Medulla oblongata (tissue), 1 donor: ENCODE measurements around the gene ESPNL.
"Not testable (repeated sequence)": the region's sequence is repeated elsewhere in the genome, so short reads cannot be mapped to it uniquely, and the experiment has no call there.

Source experiments
- DNase-seq: peaks from one replicate; pipeline ENCODE4 v3.0.0-alpha.2; 2015; ENCODE audit errors: extremely low spot score

Gene ESPNL

DNA sequence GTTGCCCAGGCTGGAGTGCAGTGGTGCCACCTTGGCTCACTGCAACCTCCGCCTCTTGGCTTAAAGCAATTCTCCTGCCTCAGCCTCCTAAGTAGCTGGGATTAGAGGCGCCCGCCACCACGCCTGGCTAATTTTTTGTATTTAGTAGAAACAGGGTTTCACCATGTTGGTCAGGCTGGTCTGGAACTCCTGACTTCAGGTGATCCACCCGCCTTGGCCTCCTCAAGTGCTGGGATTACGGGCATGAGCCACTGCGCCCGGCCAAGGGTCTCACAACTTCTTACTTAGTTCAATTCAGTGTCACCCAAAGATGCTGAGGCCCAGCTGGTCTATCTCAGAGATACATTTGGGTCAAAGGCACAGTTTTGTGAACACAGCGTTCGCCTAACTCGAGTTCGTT lies 15.6 kb downstream of the ESPNL start:
- DNase-seq: not testable (repeated sequence)

GRCh38 chr2:238116298-238117198 lies 16.4 kb downstream of the ESPNL start:
- no peak for DNase-seq

DNA sequence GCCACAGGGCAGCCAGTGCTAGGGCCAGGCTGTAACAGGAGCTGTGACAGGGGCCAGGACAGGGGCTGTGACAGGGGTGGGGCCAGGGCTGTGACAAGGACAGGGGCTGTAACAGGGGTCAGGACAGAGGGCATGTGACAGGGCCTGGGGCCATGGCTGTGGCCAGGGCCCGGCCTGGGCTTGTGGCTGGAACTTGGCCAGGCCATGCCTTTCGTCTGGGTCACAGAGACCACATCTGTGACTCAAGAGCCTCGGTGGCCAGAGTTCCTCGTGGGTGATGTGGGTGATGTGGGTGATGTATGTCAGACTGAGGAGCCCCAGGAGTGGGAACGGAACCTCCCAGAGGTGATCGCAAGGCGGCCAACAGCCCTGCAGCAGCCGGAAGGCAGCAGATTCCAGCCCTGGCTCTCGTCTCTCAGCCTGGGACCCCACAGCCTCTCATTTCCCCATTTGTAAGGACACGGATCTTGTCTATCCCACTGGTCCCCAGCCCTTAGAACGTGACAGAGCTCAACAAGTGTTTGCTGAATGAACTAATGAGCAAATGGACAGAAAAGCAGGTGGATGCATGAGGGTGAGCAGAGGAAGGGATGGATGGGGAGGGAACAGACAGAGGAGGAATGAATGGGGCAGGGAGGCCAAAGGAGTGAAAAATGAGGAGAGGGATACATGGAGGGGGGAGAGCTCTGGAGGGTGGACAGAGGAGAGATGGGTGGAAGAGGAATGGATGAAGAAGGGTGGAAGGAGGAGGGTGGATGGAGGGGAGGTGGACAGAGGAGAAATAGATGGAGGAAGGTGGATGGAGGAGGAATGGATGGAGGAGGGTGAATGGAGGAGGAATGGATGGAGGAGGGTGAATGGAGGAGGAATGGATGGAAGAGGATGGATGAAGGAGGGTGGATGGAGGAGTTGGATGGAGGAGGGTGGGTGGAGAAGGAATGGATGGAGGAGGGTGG lies 17.3 kb downstream of the ESPNL start:
- no peak for DNase-seq

DNA sequence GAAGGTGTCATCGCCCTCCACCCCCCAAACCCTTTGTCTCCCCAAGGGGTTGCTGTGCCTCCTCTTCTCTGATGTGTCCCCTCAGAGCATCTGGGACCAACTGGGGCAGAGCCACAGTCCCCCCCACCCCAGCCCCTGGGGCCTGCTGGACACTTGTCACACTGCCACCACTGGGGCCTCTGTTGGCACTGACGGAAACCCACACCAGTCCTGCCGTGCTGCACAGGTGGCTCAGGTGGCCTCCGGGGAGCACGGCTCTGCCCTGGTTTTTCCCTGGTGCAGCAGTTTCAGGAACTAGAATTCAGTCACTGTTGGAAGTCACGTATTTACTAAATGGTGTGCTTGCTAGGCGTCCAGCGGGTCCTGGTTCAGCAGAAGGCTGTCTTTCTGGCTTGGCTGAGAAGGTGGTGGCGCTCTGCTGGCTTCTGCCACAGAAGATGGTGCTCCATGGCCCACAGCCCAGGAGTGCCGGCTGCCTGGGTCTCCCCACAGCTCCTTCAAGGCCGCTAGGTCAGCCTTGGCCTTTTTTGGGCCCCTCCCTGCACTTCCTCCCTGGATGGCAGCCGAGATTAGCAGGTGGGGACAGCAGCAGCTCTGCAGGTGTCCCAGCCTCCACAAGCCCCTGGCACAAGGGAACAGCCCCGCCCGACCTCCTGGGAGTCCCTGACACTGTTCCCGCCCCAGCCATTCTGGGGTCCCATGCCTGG lies 19.8 kb downstream of the ESPNL start:
- no peak for DNase-seq

- no peak for DNase-seq
Measured at GRCh38 chr2:238120463-238121298, 20.5 kb downstream of the ESPNL start.

DNA sequence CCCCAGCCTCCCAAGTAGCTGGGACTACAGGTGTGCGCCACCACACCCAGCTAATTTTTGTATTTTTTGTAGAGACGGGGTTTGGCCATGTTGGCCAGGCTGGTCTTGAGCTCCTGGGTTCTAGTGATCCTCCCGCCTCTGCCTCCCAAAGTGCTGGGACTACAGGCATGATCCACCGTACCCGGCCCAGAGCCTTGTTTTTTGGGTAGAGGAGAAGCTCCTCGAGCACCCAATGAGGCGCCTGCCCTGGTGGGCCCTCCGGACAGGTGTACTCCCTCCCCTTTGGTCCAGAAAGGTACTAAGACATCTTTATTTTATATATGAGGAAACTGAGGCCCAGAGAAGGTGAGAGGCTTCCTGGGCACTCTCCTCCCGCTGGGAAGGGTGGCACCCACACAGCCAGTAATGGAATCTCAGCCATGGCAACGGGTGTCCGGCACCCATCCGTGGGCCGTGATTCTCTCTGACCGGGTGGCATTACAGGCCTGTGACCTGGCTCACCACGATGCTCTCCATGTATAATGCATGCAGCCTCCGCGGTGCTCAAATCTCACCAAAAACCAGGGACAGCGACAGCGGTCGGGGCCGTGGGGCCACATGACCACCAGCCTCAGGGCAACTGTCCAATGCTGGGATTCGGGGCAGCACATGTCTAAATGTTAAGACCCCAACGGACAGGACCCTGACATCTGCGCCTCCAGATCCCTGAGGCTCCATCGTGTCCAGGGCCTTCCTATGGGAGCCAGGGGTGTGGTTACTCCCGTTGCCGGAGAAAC lies 21.6 kb downstream of the ESPNL start:
- DNase-seq: no peak

DNA sequence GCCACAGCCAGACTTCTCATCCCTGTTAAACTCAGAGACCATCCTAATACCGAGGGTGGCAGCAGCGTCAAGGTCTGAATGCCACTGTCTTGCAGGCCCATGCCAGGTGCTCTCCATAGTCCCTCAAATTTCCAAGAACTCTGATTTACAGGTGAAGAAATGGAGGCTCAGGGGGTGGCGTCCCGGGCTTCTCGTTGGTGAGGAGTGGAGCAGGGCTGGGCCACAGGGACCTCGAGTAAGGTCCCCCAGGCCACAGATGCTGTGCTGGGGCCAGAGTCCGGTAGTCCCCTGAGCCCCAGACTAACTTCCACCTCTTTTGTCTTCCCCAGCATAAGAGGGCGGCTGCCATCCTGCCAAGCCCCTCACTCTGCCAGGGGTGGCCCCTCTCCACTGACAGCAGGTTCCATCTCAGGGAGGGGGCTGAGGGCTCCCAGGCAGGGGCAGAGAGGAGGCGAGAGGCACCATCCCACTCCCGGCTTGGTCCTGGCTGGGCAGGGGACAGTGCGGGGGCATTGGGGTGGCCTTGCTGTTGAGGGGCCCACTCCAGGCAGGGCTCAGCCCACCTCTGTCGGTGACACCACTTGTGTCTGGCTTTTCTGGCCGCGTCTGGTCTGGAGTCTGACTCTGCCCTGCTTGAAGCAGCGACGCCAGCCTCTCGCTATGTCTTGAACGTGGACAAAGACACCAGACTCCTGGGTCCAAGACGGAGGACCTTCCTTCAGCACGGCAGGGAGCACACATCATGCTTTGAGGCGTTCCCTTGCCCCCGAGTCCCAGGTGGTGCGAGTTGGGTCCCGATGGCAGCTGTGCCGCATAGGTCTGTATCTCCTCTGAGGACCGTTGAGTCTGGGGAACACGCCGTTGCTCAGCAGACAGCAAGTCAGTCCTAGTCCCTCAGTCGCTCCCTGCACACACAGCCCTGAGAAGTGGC lies 22.4 kb downstream of the ESPNL start:
- no peak for DNase-seq

DNA sequence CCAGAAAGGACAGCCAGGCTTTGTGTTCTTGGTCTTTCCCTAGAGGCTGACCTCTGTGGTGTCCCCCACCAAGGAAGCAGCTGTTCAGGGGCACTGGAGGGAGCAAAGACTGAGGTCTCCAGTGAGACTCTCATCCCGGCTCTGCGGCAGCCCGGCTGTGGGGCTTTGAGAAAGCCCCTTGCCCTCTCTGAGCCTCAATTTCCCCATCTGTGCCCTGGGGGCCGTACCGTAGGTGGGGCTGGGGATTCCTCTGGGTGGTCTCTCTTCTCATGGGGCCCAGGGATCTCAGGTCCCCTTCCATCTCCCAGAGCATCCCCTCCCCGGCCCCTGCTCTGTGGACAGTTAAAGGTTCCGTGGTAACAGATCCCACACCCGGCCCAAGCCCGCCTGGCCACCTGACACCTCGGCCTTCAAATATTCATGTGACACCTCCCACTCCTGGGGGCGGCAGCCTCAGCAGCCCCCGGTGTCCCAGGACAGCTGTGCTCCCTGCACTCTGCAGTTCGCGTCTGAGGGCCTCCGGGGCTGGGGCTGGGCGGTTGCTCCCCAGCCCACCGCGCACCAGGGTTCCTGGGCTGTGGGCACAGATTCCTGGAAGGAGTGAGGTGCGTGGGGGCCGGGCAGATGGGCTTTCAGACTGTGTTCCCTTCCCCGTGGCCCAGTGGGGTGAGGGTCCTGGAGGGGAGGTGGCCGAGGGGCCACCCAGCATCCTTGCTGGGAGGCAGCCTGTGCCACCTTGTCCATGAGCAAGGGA lies 23.3 kb downstream of the ESPNL start:
- DNase-seq: no peak

GRCh38 chr2:238123991-238124470 lies 23.9 kb downstream of the ESPNL start:
- no peak for DNase-seq

DNA sequence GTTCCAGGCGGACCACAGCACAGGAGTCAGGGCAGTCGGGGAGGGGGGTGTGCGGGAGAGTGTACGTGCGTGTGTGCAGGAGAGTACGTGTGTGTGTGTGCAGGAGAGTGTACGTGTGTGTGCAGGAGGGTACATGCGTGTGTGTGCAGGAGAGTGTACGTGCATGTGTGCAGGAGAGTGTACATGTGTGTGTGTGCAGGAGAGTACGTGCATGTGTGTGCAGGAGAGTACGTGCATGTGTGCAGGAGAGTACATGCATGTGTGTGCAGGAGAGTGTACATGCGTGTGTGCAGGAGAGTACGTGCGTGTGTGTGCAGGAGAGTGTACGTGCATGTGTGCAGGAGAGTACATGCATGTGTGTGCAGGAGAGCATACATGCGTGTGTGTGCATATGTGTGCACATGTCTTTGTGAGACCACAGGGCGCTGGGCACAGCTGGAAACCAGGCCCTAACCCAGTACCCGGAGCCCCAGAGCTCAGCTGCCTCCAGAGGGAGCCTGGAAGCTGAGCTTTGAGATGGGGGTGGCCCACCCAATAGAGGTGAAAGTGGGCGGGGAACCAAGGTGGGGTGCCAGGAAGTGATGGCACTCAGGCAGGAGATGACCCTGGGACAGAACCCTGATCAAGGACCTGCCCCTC lies 24.5 kb downstream of the ESPNL start:
- no peak for DNase-seq

- DNase-seq: no peak
Measured at GRCh38 chr2:238125127-238125885, 25.2 kb downstream of the ESPNL start.

- no peak for DNase-seq
Measured at GRCh38 chr2:238126338-238126737, 26.2 kb downstream of the ESPNL start.

DNA sequence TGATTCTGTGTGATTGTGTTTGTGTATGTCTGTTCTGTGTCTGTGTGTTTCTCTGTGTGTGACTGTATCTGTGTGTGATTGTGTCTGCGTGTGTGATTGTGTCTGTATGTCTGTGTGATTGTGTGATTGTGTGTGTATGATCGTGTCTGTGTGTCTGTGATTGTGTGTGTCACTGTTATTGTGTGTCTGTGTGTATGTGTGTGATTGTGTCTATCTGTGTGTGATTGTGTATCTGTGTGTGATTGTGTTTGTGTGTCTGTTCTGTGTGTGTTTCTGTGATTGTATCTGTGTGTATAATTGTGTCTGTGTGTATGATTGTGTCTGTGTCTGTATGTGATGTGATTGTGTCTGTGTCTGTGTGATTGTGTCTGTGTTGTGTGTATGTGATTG lies 26.6 kb downstream of the ESPNL start:
- DNase-seq: no peak

DNA sequence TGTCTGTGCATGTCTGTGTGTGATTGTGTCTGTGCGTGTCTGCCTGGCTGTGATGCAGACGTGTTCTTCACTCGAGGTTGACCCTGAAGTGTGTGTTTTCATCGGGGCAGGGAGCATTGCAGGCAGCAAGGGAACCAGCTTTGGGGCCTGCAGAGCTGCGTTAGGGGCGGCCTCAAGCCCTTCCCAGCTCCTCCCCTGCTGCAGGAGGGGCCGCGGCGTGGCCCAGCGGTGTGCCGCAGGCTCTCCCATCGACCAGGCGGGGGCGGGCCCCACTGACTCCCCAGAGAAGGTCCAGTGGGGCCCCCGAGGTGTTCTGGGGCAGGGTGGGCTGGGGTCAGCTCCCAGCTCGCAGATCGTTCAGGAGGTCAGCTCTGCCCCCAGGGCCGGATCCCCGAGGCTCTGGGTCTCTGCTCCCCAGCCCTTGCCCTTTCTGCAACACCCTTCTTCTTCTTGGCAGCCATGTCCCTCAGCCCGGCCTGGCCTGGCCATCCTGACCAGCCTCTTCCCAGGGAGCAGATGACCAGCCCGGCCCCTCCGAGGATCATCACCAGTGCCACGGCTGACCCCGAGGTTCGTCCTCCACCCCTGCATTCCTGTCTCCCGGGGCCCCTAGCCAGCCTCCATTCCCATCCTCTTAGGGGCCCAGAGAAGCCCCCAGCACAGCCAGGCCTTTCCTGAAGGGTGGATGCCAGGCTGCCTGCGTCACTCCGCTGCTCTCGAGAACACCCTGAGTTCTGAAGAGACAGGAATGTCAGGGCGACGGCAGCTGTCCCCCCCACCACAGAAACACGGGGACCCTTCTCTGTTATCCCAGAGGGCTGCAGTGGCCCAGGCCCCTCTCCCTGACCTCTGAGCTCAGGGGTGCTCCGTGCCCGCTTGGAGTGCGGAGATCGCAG lies 27.3 kb downstream of the ESPNL start:
- DNase-seq: no peak

- no peak for DNase-seq
Measured at GRCh38 chr2:238128061-238128440, 27.9 kb downstream of the ESPNL start.

DNA sequence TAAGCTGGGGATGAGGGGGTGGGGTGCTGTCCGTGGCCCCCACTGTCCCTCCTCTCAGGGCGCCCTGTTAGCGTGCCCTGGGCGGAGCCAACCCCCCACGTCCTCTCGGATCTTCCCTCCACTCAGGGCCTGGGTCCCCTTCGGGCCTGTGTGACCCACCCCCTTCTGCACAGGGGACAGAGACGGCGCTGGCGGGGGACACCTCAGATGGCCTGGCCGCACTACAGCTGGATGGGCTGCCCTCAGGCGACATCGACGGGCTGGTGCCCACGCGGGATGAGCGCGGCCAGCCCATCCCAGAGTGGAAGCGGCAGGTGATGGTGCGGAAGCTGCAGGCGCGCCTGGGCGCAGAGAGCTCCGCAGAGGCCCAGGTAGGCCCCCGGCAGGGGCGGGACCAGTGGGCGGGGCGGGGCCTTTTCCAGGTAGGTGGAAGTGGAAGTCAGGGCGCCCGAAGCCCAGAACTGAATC lies 28.4 kb downstream of the ESPNL start:
- DNase-seq: no peak
